Effector memory CD4-positive, alpha-beta T cell (primary cell): ENCODE measurements around the gene SEMA5A.

Experiments
- DNase-seq, 3 donors: peaks; one replicate each; pipeline ENCODE4 v3.0.0-alpha.2; 2020
- H3K27ac ChIP-seq: 2 replicates; pipeline ENCODE4 v1.7.0; 2013; ENCODE audit warnings: mild to moderate bottlenecking, low read length, moderate library complexity; ENCODE audit not compliant: insufficient read depth, poor library complexity, severe bottlenecking
- H3K27me3 ChIP-seq: replicated peaks from 2 replicates; pipeline ENCODE4 v1.7.0; 2013; ENCODE audit warnings: mild to moderate bottlenecking, low read length; ENCODE audit not compliant: insufficient read depth, control insufficient read depth, poor library complexity, severe bottlenecking
- H3K36me3 ChIP-seq: 2 replicates; pipeline ENCODE4 v1.7.0; 2013; ENCODE audit warnings: mild to moderate bottlenecking, low read length, moderate library complexity; ENCODE audit not compliant: control insufficient read depth, insufficient read depth
- H3K4me1 ChIP-seq: 2 replicates; pipeline ENCODE4 v1.7.0; 2013; ENCODE audit warnings: low read length, mild to moderate bottlenecking; ENCODE audit not compliant: control insufficient read depth, insufficient read depth, poor library complexity, severe bottlenecking
- H3K4me3 ChIP-seq: 2 replicates; pipeline ENCODE4 v1.7.0; 2013; ENCODE audit warnings: low read length, low read depth, mild to moderate bottlenecking; ENCODE audit not compliant: insufficient read depth, poor library complexity, severe bottlenecking
- H3K9me3 ChIP-seq: 2 replicates; pipeline ENCODE4 v1.7.0; 2013; ENCODE audit warnings: mild to moderate bottlenecking, low read length, moderate library complexity; ENCODE audit not compliant: control insufficient read depth

The SEMA5A gene

GRCh38 chr5:9392625-9393024, 153.2 kb downstream of the SEMA5A start:
- H3K36me3 ChIP-seq, result no peaks in the 10 kb centered on the region
- H3K9me3 ChIP-seq, result no peaks in the 10 kb centered on the region
- no peak overlapping the region for H3K4me3 ChIP-seq
- H3K4me1 ChIP-seq, result no peaks in the 10 kb centered on the region
- DNase-seq, result no peak
- no peak overlapping the region for H3K27ac ChIP-seq
- no peaks in the 10 kb centered on the region for H3K27me3 ChIP-seq

- Histone ChIP-seq H3K4me1 (no peaks in the 10 kb centered on the region), H3K27ac (no peak overlapping the region), H3K4me3 (no peak overlapping the region), H3K9me3 (no peaks in the 10 kb centered on the region), H3K36me3 (no peaks in the 10 kb centered on the region), H3K27me3 (no peaks in the 10 kb centered on the region)
- no peak for DNase-seq
Measured at GRCh38 chr5:9391080-9391479, 154.8 kb downstream of the SEMA5A start.

GRCh38 chr5:9390113-9390512, 155.8 kb downstream of the SEMA5A start:
- Histone ChIP-seq H3K9me3 (no peaks in the 10 kb centered on the region), H3K27ac (no peak overlapping the region), H3K36me3 (no peaks in the 10 kb centered on the region), H3K4me3 (no peak overlapping the region), H3K27me3 (no peaks in the 10 kb centered on the region), H3K4me1 (no peaks in the 10 kb centered on the region)
- DNase-seq, result no peak

- H3K9me3 ChIP-seq, result no peaks in the 10 kb centered on the region
- no peak overlapping the region for H3K27ac ChIP-seq
- DNase-seq, result no peak
- no peak overlapping the region for H3K4me3 ChIP-seq
- H3K27me3 ChIP-seq, result no peaks in the 10 kb centered on the region
- H3K4me1 ChIP-seq, result no peaks in the 10 kb centered on the region
- H3K36me3 ChIP-seq, result no peaks in the 10 kb centered on the region
Measured at GRCh38 chr5:9388941-9389674, 156.8 kb downstream of the SEMA5A start.

- no peaks in the 10 kb centered on the region for H3K27me3 ChIP-seq
- no peak overlapping the region for H3K4me3 ChIP-seq
- H3K27ac ChIP-seq, result no peak overlapping the region
- no peaks in the 10 kb centered on the region for H3K36me3 ChIP-seq
- no peaks in the 10 kb centered on the region for H3K4me1 ChIP-seq
- no peaks in the 10 kb centered on the region for H3K9me3 ChIP-seq
- no peak for DNase-seq
Measured at GRCh38 chr5:9387879-9388278, 158.0 kb downstream of the SEMA5A start.

GRCh38 chr5:9386945-9387344, 158.9 kb downstream of the SEMA5A start:
- no peak for DNase-seq
- no peak overlapping the region for H3K27ac ChIP-seq
- H3K4me3 ChIP-seq, result no peak overlapping the region
- H3K4me1 ChIP-seq, result no peaks in the 10 kb centered on the region
- H3K36me3 ChIP-seq, result no peaks in the 10 kb centered on the region
- no peaks in the 10 kb centered on the region for H3K9me3 ChIP-seq
- H3K27me3 ChIP-seq, result no peaks in the 10 kb centered on the region

GRCh38 chr5:9382522-9382921, 163.4 kb downstream of the SEMA5A start:
- DNase-seq, result no peak
- no peaks in the 10 kb centered on the region for H3K4me1 ChIP-seq
- no peaks in the 10 kb centered on the region for H3K9me3 ChIP-seq
- no peaks in the 10 kb centered on the region for H3K36me3 ChIP-seq
- H3K4me3 ChIP-seq, result no peak overlapping the region
- H3K27me3 ChIP-seq, result no peaks in the 10 kb centered on the region
- no peak overlapping the region for H3K27ac ChIP-seq

GRCh38 chr5:9381464-9381863, 164.4 kb downstream of the SEMA5A start:
- Histone ChIP-seq H3K9me3 (no peaks in the 10 kb centered on the region), H3K36me3 (no peaks in the 10 kb centered on the region), H3K27me3 (no peaks in the 10 kb centered on the region), H3K27ac (no peak overlapping the region), H3K4me1 (no peaks in the 10 kb centered on the region), H3K4me3 (no peak overlapping the region)
- DNase-seq, result no peak

- Histone ChIP-seq H3K27me3 (no peaks in the 10 kb centered on the region), H3K4me3 (no peak overlapping the region), H3K9me3 (no peaks in the 10 kb centered on the region), H3K27ac (no peak overlapping the region), H3K36me3 (no peaks in the 10 kb centered on the region), H3K4me1 (no peaks in the 10 kb centered on the region)
- DNase-seq, result no peak
Measured at GRCh38 chr5:9380109-9380508, 165.8 kb downstream of the SEMA5A start.

GRCh38 chr5:9376363-9377117, 169.3 kb downstream of the SEMA5A start:
- H3K27ac ChIP-seq, result no peak overlapping the region

More at GRCh38 chr5:9376363-9377117, 169.3 kb downstream of the SEMA5A start:
- no peaks in the 10 kb centered on the region for H3K36me3 ChIP-seq
- no peaks in the 10 kb centered on the region for H3K27me3 ChIP-seq
- H3K9me3 ChIP-seq, result no peaks in the 10 kb centered on the region
- no peaks in the 10 kb centered on the region for H3K4me1 ChIP-seq
- H3K4me3 ChIP-seq, result no peak overlapping the region
- no peak for DNase-seq
